GM12801 (cell line): ENCODE data around the gene ADGRD2.

ENCODE experiments used
- CTCF ChIP-seq: IDR thresholded peaks from one replicate; pipeline ENCODE4 v1.5.1; 2011; ENCODE audit warnings: control low read depth; ENCODE audit not compliant: insufficient read length; ENCODE audit errors: extremely low read depth

The ADGRD2 gene

GRCh38 chr9:124415102-124415851 is 35.0 kb upstream of the ADGRD2 start, which contains the start of gene PSMB7:
TSS of gene PSMB7 (minus strand) at chr9:124415442. CDS start at chr9:124415425, 17 bp downstream.
- peak; percentile 31 for TF ChIP-seq CTCF

- TF ChIP-seq CTCF: no peak
These were observed 34.3 kb upstream of the ADGRD2 start for GRCh38 chr9:124415852-124416484.

GRCh38 chr9:124419832-124420489 is 30.3 kb upstream of the ADGRD2 start:
- TF ChIP-seq CTCF: no peak

GRCh38 chr9:124420991-124421543 is 29.2 kb upstream of the ADGRD2 start:
- no peak for TF ChIP-seq CTCF

- no peak for TF ChIP-seq CTCF
These were observed 27.1 kb upstream of the ADGRD2 start for GRCh38 chr9:124423155-124423554.

- TF ChIP-seq CTCF: no peak
These were observed 26.7 kb upstream of the ADGRD2 start for GRCh38 chr9:124423591-124423990.

- no peak for TF ChIP-seq CTCF
These were observed 23.9 kb upstream of the ADGRD2 start for GRCh38 chr9:124426361-124426760.
